GM12872 (cell line): ENCODE results near the gene OR56B4.

Experiments
- CTCF ChIP-seq: IDR thresholded peaks from 3 replicates; pipeline ENCODE4 v1.5.1; 2011; ENCODE audit warnings: low read depth, mild to moderate bottlenecking, low read length, moderate library complexity; ENCODE audit not compliant: insufficient read depth

The OR56B4 gene

GRCh38 chr11:6124245-6124644 is 16.8 kb downstream of the OR56B4 start:
- no peak for TF ChIP-seq CTCF

- no peak for TF ChIP-seq CTCF
These were observed 20.4 kb downstream of the OR56B4 start for GRCh38 chr11:6127881-6128280.

- no peak for TF ChIP-seq CTCF
These were observed 21.5 kb downstream of the OR56B4 start for GRCh38 chr11:6129011-6129410.

- no peak for TF ChIP-seq CTCF
These were observed 22.2 kb downstream of the OR56B4 start for GRCh38 chr11:6129635-6130034.

- TF ChIP-seq CTCF, result no peak
These were observed 24.9 kb downstream of the OR56B4 start for GRCh38 chr11:6132431-6132830.

- no peak for TF ChIP-seq CTCF
These were observed 35.5 kb downstream of the OR56B4 start for GRCh38 chr11:6142936-6143335.

- TF ChIP-seq CTCF, result no peak
These were observed 43.6 kb downstream of the OR56B4 start for GRCh38 chr11:6151117-6151516.

- no peak for TF ChIP-seq CTCF
These were observed 44.6 kb downstream of the OR56B4 start for GRCh38 chr11:6152126-6152525.
